ENCODE results near the gene CD300A.

The CD300A gene

DNA sequence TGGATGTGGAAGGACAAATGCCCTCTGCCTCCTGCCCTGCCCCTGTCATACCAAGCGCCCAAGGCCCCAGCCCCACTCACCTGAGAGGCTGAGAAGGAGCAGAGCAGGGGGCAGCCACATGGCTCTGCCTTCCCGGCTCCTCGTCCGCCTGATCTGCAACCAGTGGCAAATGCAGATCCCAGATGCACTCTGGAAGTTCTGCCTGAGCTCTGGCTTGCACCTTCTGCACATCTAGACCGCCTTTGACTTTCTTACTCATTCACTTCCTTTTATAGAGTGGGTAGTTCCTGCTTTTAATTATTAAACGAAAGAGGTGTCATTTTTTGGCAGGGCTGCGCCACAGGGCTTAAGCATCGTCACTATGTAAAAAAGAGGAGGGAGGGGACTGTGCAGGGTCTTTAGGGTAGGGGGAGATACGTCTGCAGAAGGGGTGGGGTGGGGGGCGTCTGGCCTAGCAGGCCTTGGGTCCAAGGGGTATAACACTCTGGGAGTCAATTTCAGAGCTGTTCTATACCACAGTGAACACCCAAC, 64.9 kb downstream of the CD300A start, which contains the start of gene CD300LB:
Gene CD300LB (minus strand): TSS at position 245 of the 531 bp plus-strand sequence. CDS start 125 bp downstream, at position 120.
- no peak within 1 kb of the TSS for H3K4me3 ChIP-seq (ENCODE audit: low read depth, low read length)
- TF ChIP-seq, protein P1, sequence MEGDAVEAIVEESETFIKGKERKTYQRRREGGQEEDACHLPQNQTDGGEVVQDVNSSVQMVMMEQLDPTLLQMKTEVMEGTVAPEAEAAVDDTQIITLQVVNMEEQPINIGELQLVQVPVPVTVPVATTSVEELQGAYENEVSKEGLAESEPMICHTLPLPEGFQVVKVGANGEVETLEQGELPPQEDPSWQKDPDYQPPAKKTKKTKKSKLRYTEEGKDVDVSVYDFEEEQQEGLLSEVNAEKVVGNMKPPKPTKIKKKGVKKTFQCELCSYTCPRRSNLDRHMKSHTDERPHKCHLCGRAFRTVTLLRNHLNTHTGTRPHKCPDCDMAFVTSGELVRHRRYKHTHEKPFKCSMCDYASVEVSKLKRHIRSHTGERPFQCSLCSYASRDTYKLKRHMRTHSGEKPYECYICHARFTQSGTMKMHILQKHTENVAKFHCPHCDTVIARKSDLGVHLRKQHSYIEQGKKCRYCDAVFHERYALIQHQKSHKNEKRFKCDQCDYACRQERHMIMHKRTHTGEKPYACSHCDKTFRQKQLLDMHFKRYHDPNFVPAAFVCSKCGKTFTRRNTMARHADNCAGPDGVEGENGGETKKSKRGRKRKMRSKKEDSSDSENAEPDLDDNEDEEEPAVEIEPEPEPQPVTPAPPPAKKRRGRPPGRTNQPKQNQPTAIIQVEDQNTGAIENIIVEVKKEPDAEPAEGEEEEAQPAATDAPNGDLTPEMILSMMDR (IDR thresholded peaks at IDR 0.05; ENCODE audit: borderline replicate concordance, insufficient read depth, low read depth, low read length) = no peak

DNA sequence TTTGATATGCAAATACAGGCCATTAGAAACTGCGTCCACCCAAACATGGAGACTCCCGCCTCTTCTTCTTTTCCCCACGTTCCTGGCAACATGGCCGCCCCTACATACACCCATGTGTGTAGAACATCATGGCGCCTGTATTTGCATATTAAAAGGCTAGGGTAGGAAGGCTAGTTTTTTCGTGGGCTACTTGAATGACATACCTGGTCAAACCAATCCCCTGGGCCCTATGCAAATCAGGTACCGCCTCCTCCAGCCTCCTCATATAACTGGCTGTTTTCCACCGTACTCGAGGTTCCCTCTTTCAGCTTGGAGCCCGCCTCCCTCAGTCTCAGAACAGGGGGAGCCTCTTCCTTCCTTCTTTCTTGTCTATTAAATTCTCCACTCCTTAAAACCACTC, 65.7 kb downstream of the CD300A start:
- H3K4me3 ChIP-seq (ENCODE audit: low read depth, low read length) = no peak overlapping the region
- TF ChIP-seq, protein P1 (IDR thresholded peaks at IDR 0.05; ENCODE audit: borderline replicate concordance, insufficient read depth, low read depth, low read length) = no peak
